ENCODE results near the gene NCOA4.
A peak's percentile ranks its signal among the peaks of the same experiment; 100 is the strongest.
"Not testable (repeated sequence)": the region's sequence is repeated elsewhere in the genome, so short reads cannot be mapped to it uniquely, and the experiment has no call there.

The NCOA4 gene

DNA sequence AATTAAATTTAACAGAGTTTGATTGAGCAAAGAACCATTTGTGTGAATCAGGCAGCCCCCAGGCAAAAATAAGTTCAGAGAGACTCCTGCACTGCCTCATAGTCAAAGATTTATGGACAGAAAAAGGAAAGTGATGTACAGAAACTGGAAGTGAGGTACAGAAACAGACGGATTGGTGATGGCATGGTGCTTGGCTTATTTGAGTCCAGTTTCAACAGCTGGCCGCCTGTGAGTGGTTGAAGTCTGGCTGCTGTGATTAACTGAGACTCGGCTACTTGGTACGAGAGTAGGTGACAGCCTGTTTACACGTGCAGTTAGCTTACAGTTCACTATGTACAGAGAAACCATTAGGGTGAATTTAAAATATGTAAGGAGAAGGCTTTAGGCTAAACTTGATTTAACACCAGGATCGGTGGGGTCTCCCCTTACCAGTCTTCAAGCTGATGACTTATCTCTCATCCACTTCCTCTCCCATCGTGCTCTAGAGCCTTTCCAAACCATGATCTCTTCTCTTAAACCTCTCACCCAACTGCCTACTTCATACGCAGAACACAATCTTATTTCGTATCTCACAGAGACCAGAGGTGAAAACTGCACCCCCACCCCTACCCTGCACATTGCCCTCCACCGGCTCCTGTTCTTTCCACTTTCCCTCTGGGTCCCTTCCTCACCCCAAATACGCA, 20.7 kb upstream of the NCOA4 start:
- no peak overlapping the region for H3K9ac ChIP-seq (ENCODE audit: low read depth, low read length)

DNA sequence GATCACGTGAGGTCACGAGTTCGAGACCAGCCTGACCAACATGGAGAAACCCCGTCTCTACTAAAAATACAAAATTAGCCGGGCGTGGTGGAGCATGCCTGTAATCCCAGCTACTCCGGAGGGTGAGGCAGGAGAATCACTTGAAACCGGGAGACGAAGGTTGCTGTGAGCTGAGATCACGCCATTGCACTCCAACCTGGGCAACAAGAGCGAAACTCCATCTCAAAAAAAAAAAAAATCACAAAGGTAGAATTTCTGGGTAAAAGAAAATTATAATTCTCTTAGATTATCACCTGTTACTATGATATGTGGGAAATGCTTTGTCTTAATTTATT, 19.0 kb upstream of the NCOA4 start:
- H3K27me3 ChIP-seq (ENCODE audit: control insufficient read depth, insufficient read depth, low read length) = peaks cover 43% of the 10 kb centered on the region
- not testable (repeated sequence) for H3K4me3 ChIP-seq (ENCODE audit: low read length); H3K36me3 ChIP-seq (ENCODE audit: insufficient read depth, low read length); H3K9me3 ChIP-seq (replicated peaks; ENCODE audit: low read length); H3K4me1 ChIP-seq (ENCODE audit: control insufficient read depth, insufficient read depth, low read length); H3K4me2 ChIP-seq (ENCODE audit: low read length); H3K9ac ChIP-seq (ENCODE audit: low read depth, low read length)

More for the DNA sequence above, 20.7 kb upstream of the NCOA4 start:
- Histone ChIP-seq H3K4me3 (ENCODE audit: low read length) (no peak overlapping the region), H3K4me1 (ENCODE audit: control insufficient read depth, insufficient read depth, low read length) (no peaks in the 10 kb centered on the region), H3K27me3 (ENCODE audit: control insufficient read depth, insufficient read depth, low read length) (peaks cover 36% of the 10 kb centered on the region), H3K36me3 (ENCODE audit: insufficient read depth, low read length) (no peaks in the 10 kb centered on the region), H3K4me2 (ENCODE audit: low read length) (peak overlapping the region; percentile 45), H3K9me3 (replicated peaks; ENCODE audit: low read length) (no peaks in the 10 kb centered on the region)

DNA sequence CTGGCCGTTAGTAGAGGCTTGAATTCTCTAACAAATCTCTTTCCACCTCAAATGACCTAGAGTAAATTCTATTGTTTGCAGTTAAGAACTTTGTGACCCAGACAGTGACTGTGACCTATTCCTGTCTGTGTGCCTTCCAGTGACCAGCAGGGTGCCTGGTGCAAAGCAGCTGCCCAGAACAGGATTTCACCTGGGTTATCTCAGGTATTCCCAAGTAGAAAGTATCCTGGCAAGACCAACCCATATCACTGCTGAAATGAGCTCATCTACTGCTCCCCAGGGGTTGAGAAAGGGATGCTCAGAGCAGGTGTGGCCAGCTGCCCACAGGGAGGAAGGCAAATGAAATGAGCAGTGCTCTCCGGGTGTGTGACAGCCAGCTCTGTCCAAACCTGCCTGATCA, 17.7 kb upstream of the NCOA4 start:
- Histone ChIP-seq H3K27me3 (ENCODE audit: control insufficient read depth, insufficient read depth, low read length) (peaks cover 38% of the 10 kb centered on the region), H3K4me1 (ENCODE audit: control insufficient read depth, insufficient read depth, low read length) (no peaks in the 10 kb centered on the region), H3K9ac (ENCODE audit: low read depth, low read length) (no peak overlapping the region), H3K4me3 (ENCODE audit: low read length) (no peak overlapping the region), H3K4me2 (ENCODE audit: low read length) (no peak overlapping the region), H3K9me3 (replicated peaks; ENCODE audit: low read length) (no peaks in the 10 kb centered on the region), H3K36me3 (ENCODE audit: insufficient read depth, low read length) (no peaks in the 10 kb centered on the region)

DNA sequence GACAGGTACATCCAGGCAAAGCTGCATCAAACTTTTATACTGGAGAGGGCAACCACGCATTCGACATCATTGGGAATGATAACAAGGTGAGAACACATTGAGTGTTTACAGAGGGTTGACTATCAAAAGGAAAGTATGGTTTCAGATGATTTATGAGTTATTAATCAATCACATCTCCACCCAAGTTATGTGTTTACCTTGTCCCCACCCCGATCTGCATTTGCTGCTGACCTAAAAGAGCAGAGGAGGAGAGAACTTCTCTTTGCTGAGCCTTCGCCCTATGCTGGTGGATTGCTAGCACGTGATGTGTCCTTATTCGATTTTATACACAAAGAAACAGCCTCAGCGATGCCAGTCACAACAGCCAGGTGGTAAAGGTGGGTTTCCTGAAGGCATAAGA, 15.8 kb upstream of the NCOA4 start, which contains the start of gene MSMB:
TSS of gene MSMB (minus strand) at position 9 of the 400 bp plus-strand sequence. CDS start 32 bp downstream, outside the sequence.
- H3K9me3 ChIP-seq (replicated peaks; ENCODE audit: low read length) = no peaks in the 10 kb centered on the region
- no peaks in the 10 kb centered on the region for H3K36me3 ChIP-seq (ENCODE audit: insufficient read depth, low read length)
- H3K4me2 ChIP-seq (ENCODE audit: low read length) = no peak within 1 kb of the TSS
- H3K27me3 ChIP-seq (ENCODE audit: control insufficient read depth, insufficient read depth, low read length) = peaks cover 38% of the 10 kb centered on the region
- no peak within 1 kb of the TSS for H3K9ac ChIP-seq (ENCODE audit: low read depth, low read length)
- H3K4me1 ChIP-seq (ENCODE audit: control insufficient read depth, insufficient read depth, low read length) = no peaks in the 10 kb centered on the region
- H3K4me3 ChIP-seq (ENCODE audit: low read length) = no peak within 1 kb of the TSS

GRCh38 chr10:46042527-46042926, 12.1 kb upstream of the NCOA4 start:
- Histone ChIP-seq H3K27me3 (ENCODE audit: control insufficient read depth, insufficient read depth, low read length) (peaks cover 46% of the 10 kb centered on the region), H3K4me3 (ENCODE audit: low read length) (no peak overlapping the region), H3K9ac (ENCODE audit: low read depth, low read length) (no peak overlapping the region), H3K9me3 (replicated peaks; ENCODE audit: low read length) (no peaks in the 10 kb centered on the region), H3K4me2 (ENCODE audit: low read length) (no peak overlapping the region), H3K4me1 (ENCODE audit: control insufficient read depth, insufficient read depth, low read length) (no peaks in the 10 kb centered on the region), H3K36me3 (ENCODE audit: insufficient read depth, low read length) (no peaks in the 10 kb centered on the region)

- Histone ChIP-seq H3K9me3 (replicated peaks; ENCODE audit: low read length) (no peaks in the 10 kb centered on the region), H3K36me3 (ENCODE audit: insufficient read depth, low read length) (no peaks in the 10 kb centered on the region), H3K27me3 (ENCODE audit: control insufficient read depth, insufficient read depth, low read length) (peaks cover 47% of the 10 kb centered on the region), H3K9ac (ENCODE audit: low read depth, low read length) (no peak overlapping the region), H3K4me2 (ENCODE audit: low read length) (no peak overlapping the region), H3K4me1 (ENCODE audit: control insufficient read depth, insufficient read depth, low read length) (no peaks in the 10 kb centered on the region), H3K4me3 (ENCODE audit: low read length) (no peak overlapping the region)
Observed at GRCh38 chr10:46040004-46040403, 9.6 kb upstream of the NCOA4 start.

DNA sequence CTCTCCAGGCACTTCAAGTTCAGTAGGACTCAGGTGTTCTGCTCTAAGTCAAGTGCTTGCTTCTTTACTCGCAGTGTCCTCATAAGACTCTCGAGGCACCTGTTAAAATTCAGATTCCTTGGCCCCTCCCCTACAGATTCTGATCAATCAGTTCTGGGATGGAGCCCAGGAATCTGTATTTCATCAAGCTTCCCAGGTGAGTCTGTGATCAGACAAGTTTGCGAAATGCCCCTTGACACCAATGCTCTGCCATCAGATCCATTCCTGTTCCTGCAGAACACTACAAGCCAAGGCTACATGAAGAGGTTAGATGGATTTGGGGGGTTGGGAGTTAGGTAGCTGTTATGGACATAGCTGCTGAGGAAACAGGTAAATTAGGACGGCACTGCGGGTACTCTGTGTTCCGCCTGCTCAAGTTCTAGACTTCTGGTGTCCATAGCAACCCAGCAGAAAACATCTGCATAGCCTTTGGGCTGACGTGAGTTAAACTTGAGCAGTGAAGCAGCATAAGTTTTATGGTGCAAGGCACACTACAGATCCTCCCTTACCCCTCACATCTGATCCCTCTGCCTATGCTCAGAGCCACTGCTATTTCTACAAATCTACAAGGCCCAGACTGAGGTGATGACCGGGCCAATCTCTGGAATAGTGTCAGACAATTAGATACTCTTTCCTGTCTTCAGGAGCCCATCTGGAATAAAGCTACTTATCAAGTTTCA, 6.8 kb upstream of the NCOA4 start:
- no peak overlapping the region for H3K9ac ChIP-seq (ENCODE audit: low read depth, low read length)
- peaks cover 7% of the 10 kb centered on the region for H3K4me1 ChIP-seq (ENCODE audit: control insufficient read depth, insufficient read depth, low read length)
- peaks cover 35% of the 10 kb centered on the region for H3K27me3 ChIP-seq (ENCODE audit: control insufficient read depth, insufficient read depth, low read length)
- no peaks in the 10 kb centered on the region for H3K36me3 ChIP-seq (ENCODE audit: insufficient read depth, low read length)
- H3K4me3 ChIP-seq (ENCODE audit: low read length) = no peak overlapping the region
- no peak overlapping the region for H3K4me2 ChIP-seq (ENCODE audit: low read length)
- no peaks in the 10 kb centered on the region for H3K9me3 ChIP-seq (replicated peaks; ENCODE audit: low read length)

- H3K27me3 ChIP-seq (ENCODE audit: control insufficient read depth, insufficient read depth, low read length) = peaks cover 32% of the 10 kb centered on the region
- no peaks in the 10 kb centered on the region for H3K9me3 ChIP-seq (replicated peaks; ENCODE audit: low read length)
- H3K4me3 ChIP-seq (ENCODE audit: low read length) = no peak overlapping the region
- H3K36me3 ChIP-seq (ENCODE audit: insufficient read depth, low read length) = no peaks in the 10 kb centered on the region
- H3K4me2 ChIP-seq (ENCODE audit: low read length) = no peak overlapping the region
- no peak overlapping the region for H3K9ac ChIP-seq (ENCODE audit: low read depth, low read length)
- peaks cover 7% of the 10 kb centered on the region for H3K4me1 ChIP-seq (ENCODE audit: control insufficient read depth, insufficient read depth, low read length)
Observed at GRCh38 chr10:46035923-46036849, 5.8 kb upstream of the NCOA4 start.

DNA sequence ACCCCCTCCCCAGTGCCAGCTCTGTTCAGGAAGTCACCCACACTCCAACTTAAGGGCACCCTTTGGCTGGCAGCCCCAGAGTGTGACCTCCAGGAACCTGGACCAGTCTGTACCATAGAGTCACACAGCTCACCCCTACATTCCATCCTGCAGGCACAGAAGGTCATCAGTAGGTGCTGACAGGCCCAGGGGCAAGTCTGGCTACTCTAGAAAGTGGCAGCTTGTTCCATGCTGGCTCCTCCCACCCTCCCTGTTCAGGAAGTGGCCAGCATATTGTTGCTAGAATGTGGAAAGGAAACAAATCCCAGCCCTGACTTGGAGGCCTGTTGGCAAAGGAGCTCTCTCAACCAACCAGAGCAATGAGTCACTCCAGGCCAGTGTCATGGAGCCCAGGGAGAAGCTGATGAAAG, 3.2 kb upstream of the NCOA4 start:
- H3K4me3 ChIP-seq (ENCODE audit: low read length) = no peak overlapping the region
- no peaks in the 10 kb centered on the region for H3K36me3 ChIP-seq (ENCODE audit: insufficient read depth, low read length)
- peaks cover 18% of the 10 kb centered on the region for H3K27me3 ChIP-seq (ENCODE audit: control insufficient read depth, insufficient read depth, low read length)
- H3K4me1 ChIP-seq (ENCODE audit: control insufficient read depth, insufficient read depth, low read length) = peaks cover 21% of the 10 kb centered on the region
- H3K9me3 ChIP-seq (replicated peaks; ENCODE audit: low read length) = no peaks in the 10 kb centered on the region
- no peak overlapping the region for H3K9ac ChIP-seq (ENCODE audit: low read depth, low read length)
- H3K4me2 ChIP-seq (ENCODE audit: low read length) = no peak overlapping the region

GRCh38 chr10:46031648-46032532, 1.5 kb upstream of the NCOA4 start:
- peaks cover 35% of the 10 kb centered on the region for H3K4me1 ChIP-seq (ENCODE audit: control insufficient read depth, insufficient read depth, low read length)
- no peaks in the 10 kb centered on the region for H3K36me3 ChIP-seq (ENCODE audit: insufficient read depth, low read length)
- no peak overlapping the region for H3K4me3 ChIP-seq (ENCODE audit: low read length)
- no peaks in the 10 kb centered on the region for H3K9me3 ChIP-seq (replicated peaks; ENCODE audit: low read length)
- no peak overlapping the region for H3K9ac ChIP-seq (ENCODE audit: low read depth, low read length)
- no peak overlapping the region for H3K4me2 ChIP-seq (ENCODE audit: low read length)
- peaks cover 13% of the 10 kb centered on the region for H3K27me3 ChIP-seq (ENCODE audit: control insufficient read depth, insufficient read depth, low read length)
